NCI-H128 (cell line): ENCODE results near the gene SEC24C.
"Not testable (repeated sequence)": the region's sequence is repeated elsewhere in the genome, so short reads cannot be mapped to it uniquely, and the experiment has no call there.

Source experiments
- DNase-seq: peaks from one replicate; lab custom pipeline; 2025; ENCODE audit not compliant: unreplicated experiment; lab: John Stamatoyannopoulos, UW

The SEC24C gene

DNA sequence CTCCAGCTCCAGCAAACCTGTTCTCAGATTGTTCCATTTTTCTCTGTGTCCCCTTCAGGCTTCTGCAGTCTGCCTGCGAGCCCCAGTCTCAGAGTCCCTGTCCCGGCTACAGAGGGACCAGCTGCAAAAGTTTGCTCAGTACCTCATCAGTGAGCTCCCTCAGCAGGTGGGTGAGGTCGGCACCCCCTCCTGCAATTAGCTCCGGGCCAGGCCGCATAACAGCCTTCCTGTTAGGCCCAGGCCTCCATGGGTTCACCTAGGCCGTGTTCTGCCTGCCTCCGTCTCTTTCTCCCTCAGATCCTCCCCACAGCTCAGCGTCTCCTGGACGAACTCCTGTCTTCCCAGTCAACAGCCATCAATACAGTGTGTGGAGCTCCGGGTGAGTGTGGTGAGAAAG lies 45.5 kb downstream of the SEC24C start:
- no peak for DNase-seq

DNA sequence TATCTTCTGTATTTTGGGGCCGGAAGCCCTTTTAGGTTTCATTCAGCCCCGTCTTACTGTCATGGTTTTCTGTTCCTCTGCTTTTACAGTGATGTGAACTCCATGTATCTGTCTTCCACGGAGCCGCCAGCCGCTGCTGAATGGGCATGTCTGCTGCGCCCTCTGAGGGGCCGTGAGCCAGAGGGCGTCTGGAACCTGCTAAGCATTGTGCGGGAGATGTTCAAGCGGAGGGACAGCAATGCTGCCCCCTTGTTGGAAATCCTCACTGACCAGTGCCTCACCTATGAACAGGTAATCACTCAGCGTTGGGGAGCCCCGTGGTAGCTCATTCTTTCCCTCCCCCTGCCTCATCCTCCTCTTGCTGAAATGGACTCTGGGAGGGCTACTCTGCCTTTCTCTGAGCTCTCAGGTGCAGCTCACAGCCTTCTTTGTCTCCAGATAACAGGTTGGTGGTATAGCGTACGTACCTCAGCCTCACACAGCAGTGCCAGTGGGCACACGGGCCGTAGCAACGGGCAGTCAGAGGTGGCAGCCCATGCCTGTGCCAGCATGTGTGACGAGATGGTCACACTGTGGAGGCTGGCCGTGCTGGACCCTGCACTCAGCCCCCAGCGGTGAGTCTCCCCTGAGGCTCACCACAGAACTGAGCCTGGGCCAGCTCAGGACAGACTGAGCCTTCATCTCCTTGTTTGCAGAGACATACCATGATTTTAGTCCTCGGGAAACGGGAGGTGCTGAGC lies 46.9 kb downstream of the SEC24C start:
- no peak for DNase-seq

DNA sequence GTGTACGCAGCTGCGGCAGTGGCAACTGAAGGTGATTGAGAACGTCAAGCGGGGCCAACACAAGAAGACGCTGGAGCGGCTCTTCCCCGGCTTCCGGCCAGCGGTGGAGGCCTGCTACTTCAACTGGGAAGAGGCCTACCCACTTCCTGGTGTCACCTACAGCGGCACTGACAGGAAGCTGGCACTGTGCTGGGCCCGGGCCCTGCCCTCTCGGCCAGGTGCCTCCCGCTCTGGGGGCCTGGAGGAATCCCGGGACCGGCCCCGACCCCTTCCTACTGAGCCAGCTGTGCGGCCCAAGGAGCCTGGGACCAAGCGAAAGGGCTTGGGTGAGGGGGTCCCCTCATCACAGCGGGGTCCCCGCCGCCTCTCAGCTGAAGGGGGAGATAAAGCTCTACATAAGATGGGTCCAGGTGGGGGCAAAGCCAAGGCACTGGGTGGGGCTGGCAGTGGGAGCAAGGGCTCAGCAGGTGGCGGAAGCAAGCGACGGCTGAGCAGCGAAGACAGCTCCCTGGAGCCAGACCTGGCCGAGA lies 47.8 kb downstream of the SEC24C start:
- no peak for DNase-seq

DNA sequence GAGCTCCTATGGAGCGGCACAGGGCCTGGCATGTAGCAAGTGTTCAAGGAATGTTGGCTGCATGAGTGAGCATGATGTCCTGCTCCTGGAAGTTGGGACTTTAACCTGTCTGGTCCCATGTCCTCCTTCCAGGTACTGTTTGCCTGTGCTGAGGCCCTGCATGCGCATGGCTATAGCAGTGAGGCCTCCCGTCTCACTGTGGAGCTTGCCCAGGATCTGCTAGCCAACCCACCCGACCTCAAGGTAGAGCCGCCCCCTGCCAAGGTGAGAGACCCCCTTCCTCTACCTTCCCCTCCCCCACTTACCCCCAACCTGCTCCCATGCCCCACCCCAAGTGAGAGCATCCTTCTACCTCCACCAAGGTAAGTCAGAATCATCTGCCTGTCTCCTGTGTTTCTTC lies 49.3 kb downstream of the SEC24C start:
- DNase-seq = no peak

DNA sequence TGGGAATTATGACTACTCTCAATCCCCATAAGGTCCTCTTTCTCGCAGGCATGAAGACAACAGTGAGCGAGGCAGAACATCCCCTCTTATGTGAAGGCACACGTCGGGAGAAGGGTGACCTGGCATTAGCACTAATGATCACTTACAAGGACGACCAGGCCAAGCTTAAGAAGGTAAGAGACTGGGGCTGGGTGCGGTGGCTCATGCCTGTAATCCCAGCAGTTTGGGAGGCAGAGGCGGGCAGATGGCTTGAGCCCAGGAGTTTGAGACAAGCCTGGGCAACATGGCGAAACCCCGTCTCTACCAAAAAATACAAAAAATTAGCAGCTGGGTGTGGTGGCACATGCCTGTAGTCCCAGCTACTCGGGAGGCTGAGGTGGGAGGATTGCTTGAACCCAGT lies 51.3 kb downstream of the SEC24C start:
- DNase-seq = not testable (repeated sequence)

DNA sequence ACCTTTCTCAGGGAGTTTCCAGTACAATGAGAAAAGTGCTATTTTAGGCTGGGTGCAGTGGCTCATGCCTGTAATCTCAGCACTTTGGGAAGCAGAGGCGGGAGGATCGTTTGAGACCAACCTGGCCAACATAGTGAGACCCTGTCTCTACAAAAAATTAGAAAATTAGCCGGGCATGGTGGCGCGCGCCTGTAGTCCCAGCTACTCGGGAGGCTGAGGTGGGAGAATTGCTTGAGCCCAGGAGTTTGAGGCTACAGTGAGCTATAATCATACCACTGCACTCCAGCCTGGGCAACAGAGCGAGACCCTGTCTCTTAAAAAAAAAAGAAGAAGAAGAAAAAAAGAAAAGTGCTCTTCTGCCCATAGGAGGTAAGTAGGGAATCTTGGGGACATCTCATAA lies 51.9 kb downstream of the SEC24C start:
- DNase-seq = not testable (repeated sequence)

DNA sequence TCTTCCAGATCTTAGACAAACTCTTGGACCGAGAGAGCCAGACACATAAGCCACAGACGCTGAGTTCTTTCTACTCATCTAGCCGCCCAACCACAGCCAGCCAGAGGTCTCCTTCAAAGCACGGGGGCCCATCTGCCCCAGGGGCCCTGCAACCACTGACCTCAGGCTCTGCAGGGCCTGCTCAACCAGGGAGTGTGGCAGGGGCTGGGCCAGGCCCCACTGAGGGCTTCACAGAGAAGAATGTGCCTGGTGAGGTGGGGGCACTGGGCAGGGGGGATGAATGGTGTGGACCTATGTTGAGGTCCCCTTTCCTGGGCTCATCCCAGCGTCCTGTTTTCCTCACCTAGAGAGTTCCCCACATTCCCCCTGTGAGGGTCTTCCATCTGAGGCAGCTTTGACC lies 52.6 kb downstream of the SEC24C start:
- no peak for DNase-seq

DNA sequence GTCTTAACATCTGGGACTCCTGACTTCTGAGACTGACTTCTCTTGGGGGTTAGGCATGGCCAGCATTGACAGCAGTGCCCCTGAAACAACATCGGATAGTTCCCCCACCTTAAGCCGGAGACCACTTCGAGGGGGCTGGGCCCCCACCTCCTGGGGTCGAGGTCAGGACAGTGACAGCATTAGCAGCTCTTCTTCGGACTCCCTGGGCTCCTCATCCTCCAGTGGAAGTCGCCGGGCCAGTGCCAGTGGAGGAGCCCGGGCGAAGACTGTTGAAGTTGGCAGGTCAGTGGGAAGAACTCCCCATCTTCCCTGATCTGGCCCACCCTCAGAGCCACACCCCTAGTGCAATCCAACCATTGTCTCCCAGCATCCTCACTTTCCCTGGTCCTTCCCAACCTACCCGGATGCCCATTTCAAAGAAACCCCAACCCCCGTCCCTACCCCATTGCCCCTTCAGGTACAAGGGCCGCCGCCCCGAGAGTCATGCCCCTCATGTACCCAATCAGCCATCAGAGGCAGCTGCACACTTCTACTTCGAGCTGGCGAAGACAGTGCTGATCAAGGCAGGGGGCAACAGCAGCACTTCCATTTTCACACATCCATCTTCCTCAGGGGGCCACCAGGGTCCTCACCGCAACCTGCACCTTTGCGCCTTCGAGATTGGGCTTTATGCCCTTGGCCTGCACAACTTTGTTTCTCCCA lies 53.3 kb downstream of the SEC24C start:
- DNase-seq = no peak

DNA sequence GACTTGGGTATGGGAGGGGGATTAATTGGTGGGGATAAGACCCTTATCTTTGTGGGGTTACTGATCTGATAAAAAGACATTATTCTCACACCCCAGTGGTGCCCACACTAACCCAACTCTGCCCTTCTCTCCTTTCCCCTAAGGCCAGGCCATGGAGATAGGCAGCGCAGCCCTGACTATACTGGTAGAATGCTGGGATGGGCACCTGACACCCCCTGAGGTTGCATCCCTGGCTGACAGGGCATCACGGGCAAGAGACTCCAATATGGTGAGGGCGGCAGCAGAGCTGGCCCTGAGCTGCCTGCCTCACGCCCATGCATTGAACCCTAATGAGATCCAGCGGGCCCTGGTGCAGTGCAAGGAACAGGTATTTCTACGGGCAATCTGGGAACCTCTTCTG lies 53.9 kb downstream of the SEC24C start:
- no peak for DNase-seq

DNA sequence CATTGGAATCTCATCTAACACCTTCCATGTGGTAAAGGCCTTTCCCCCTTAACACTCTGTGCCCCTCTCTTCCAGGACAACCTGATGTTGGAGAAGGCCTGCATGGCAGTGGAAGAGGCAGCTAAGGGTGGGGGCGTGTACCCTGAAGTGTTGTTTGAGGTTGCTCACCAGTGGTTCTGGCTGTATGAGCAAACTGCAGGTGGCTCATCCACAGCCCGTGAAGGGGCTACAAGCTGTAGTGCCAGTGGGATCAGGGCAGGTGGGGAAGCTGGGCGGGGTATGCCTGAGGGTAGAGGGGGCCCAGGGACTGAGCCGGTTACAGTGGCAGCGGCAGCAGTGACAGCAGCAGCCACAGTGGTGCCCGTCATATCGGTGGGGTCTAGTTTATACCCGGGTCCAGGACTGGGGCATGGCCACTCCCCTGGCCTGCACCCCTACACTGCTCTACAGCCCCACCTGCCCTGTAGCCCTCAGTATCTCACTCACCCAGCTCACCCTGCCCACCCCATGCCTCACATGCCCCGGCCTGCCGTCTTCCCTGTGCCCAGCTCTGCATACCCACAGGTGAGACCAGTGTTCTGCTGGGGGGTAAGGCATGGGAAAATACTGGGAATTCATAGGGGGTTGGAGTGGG lies 54.9 kb downstream of the SEC24C start:
- DNase-seq = no peak

DNA sequence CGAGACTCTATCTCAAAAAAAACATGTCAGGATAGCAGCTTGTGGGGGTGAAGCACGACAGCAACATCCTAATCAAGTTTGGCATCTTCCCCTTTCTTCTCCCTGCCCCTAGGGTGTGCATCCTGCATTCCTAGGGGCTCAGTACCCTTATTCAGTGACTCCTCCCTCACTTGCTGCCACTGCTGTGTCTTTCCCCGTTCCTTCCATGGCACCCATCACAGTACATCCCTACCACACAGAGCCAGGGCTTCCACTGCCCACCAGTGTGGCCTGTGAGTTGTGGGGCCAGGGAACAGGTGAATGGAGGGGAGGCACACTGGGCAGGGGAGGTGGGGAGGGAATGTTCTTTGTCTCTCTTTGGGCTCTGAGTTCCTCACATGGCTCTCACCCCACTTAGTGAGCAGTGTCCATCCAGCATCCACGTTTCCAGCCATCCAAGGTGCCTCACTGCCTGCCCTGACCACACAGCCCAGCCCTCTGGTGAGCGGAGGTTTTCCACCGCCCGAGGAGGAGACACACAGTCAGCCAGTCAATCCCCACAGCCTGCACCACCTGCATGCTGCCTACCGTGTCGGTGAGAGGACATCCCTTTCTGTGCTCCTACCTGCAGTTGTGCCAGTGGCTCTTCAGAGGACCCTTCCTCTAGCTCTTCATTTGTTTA lies 55.9 kb downstream of the SEC24C start:
- DNase-seq = no peak

DNA sequence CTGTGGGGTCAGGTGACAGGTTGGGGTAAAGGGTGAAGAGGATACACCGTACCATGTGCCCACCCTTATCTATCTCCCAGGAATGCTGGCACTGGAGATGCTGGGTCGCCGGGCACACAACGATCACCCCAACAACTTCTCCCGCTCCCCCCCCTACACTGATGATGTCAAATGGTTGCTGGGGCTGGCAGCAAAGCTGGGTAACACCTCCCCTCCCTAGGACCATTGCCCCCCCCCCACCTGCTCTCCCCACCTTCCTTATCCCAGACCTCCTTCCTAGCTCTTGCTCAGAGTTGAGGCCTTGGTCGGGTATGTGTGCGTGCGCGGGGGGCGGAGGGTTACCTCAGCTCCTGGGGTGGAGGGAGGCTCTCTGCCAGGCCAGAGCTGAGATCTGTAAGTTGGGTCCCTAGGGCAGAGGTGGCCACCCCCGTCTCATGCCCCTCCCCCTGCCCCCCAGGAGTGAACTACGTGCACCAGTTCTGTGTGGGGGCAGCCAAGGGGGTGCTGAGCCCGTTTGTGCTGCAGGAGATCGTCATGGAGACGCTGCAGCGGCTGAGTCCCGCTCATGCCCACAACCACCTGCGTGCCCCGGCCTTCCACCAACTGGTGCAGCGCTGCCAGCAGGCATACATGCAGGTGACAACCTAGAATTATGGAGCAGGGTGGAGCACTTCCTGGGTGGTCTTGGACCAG lies 56.5 kb downstream of the SEC24C start:
- no peak for DNase-seq

DNA sequence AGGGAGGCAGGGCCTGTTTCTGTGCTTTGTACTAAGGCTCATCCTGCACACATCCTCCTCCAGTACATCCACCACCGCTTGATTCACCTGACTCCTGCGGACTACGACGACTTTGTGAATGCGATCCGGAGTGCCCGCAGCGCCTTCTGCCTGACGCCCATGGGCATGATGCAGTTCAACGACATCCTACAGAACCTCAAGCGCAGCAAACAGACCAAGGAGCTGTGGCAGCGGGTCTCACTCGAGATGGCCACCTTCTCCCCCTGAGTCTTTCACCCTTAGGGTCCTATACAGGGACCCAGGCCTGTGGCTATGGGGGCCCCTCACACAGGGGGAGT lies 57.0 kb downstream of the SEC24C start:
- DNase-seq = no peak

DNA sequence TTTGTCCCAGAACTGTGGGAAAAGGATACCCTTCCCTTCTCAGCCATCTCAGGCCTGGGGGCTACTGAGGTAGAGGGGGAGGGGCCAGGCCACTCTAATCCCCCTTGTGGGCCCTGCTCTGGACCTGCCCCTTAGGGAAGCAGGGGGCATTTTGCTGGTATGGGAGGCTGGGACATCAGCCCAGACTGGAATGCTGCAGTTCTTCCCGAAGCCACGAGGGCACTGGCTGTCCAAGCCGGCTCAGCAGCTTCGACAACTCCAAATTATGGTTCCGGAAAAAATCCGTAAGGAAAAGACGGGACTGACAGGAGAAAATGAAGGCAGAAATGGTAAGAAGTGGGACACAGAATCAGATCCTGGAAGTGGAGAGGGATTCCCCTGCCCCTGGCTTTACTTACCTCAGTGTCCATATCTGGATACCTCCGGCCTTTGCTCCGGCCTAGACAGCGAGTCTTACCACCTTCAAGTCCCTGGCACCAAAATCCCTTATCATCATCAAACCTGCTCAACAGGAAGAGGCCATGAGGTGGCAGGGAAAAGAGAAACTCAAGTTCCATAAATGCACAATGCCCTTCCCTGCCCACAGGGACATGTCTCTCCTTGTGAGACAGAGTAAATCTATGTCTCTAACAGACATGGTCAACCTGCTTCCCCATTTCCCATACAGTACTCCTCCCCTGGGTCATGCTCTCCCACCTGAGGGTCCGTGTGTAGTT lies 58.3 kb downstream of the SEC24C start:
- DNase-seq = no peak

DNA sequence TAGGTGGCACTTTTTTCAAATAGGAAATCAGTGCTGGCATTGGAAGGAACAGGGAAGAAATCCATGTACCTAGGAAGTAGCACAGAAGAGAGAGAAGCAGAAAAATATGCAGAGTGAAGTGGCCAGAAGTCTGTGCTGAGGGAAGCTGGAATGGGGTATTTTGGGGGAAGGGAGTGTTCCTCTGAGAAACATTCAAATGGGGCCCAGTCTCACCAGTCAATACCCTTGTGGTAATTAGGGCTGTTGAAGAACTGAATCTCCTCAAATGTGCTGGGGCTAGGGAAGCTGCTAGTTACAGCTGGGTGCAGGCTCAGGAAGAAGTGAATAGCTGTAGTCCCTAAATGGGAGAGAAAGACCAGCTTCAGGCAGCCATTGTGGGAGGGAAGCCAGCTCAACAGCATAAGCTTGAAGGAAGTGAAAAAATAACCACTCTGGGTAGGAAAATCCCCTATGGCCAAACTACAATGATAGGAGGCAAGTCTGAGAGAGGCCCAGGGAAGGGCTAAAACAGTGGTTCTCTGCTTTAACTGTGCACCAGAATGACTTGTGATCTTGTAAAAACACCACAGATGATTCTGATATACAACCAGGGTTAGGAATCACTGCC lies 59.6 kb downstream of the SEC24C start:
- no peak for DNase-seq

DNA sequence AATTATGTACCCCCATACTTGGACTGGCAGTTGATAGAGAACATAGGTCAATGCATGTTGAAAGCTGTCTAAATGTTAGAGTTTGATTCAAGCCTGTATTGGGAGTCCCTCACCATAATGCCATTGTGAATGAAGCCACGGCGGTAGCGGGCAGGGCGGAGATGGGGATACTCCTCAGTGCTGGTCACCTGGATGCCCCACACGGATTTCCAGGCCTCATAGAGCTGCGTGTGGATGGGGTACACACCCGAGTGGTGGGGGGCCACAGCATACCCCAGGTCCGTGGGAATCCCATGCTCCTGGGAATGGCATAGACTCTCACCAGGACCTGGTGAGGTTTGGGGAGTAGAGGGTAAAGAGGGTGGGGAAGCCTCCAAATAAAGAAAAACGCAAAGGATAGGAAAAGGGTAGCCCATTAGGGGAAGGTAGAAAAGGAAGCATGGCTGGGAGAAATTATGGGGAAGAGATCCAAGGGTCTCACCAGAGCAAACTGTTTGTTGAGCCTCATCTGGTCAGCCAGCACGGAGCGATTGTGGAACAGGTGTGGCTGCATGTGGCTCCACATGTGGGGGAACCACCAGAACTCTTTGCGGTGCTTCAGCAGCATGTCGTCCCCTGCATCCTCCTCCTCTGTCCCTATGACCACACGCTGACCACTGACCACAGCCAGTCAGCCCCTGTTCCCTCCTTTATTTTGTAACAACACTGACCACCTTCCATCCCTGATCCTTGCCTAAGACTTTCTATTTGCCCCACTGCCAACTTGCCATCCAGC lies 62.2 kb downstream of the SEC24C start:
- DNase-seq = no peak

DNA sequence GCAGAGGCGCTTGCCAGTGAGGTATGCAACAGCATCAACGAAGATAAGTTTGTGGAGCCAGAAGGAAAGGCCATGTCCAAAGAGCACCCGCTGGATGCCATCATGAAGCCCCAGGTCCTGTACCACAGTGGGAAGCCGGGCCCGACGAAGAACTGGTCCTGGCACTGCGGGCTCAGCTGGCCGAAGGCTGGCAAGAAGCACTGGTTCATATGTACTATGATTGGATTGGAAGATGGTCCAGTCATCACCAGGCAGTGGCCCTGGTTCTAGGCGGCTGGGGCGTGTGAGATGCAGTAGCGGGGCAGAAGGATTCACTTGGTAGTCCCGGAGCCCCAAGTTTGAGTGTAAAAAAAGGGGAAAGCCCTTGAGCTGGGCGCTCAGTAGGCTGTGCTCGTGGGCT lies 63.3 kb downstream of the SEC24C start:
- no peak for DNase-seq

DNA sequence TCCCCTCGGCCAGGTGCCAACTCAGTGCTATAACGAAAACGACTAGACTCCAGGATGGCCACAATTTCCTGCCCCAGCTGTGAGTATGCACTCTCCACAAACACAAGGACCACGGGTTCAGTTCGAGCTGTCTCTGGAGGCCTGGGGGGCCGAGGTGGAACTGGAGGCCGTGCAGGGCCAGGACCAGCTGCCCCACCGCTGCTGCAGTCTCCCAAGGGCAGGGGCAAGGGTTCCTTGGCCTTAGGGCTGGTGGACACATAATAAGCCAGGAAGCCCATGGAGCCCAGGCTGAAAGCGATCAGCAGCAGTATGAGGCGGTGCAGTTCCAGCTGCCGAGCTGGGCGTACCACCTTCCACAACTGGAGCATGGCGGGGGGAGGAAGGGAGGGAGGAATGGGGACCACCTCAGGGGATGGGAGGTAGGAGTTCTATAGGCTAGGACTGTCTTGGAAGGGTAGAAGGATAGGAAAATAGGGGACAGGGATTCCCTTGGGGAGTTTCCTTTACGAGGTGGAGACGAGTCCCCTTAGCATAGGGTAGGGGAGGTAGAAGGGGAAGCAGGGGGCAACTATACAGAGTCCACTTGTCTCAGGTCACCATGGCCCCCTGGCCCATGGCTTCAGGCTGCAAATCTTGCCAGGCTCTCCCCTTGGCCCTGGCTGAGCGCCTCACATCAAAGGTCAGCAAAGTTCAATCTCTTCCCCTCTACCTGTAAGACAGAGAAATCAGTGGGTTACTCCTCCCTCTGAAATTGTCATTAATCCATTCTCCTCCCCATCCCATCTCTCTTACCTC lies 64.0 kb downstream of the SEC24C start:
- no peak for DNase-seq
